ENCODE measurements around the gene ENTPD1. TPM values are rescaled to one million over a fixed set of nuclear protein-coding genes. Genes with fewer than 3 reads are reported as not detected.
"Not testable (repeated sequence)": the region's sequence is repeated elsewhere in the genome, so short reads cannot be mapped to it uniquely, and the experiment has no call there.

ENTPD1 gene
- total RNA-seq, 2 experiments from 2014 or later, result 4.4 to 4.6 TPM

DNA sequence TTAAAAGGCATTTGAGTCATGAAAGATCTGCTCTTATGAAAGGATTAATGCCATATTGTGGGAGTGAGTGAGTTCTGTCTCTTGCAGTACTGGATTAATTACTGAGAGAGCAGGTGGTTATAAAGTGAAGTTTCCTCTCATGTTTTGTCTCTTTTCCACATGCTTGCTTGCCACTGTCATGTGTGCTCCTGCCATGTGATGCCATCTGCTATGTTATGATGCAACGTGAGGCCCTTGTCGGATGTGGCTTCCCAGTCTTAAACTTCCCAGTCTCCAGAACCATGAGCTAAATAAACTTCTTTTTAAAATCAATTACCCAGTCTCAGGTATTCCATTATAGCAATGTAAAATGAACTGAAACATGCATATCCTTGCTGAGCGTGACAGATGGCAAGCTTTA, 39.5 kb upstream of the ENTPD1 start:
- DNase-seq (no peak), ATAC-seq (no peak)
- Mint-ChIP-seq H3K27me3 (peaks cover 1% of the 10 kb centered on the region), H3K27ac (no peak overlapping the region), H3K4me1 (ENCODE audit: low read depth) (no peaks in the 10 kb centered on the region), H3K4me3 (no peak overlapping the region), H3K9me3 (no peaks in the 10 kb centered on the region), H3K36me3 (ENCODE audit: low read depth) (no peaks in the 10 kb centered on the region)
- ChIA-PET CTCF (interaction anchor here (1.2 to 1.6 kb wide), 2 partner anchors 23 to 125 kb away, joined by 4 to 5 read pairs; partner anchors contain the start of gene TCTN3), POLR2A (no interaction called here)
- intact Hi-C loops (cut with micrococcal nuclease), result no loop called here
- TF ChIP-seq, protein P1, sequence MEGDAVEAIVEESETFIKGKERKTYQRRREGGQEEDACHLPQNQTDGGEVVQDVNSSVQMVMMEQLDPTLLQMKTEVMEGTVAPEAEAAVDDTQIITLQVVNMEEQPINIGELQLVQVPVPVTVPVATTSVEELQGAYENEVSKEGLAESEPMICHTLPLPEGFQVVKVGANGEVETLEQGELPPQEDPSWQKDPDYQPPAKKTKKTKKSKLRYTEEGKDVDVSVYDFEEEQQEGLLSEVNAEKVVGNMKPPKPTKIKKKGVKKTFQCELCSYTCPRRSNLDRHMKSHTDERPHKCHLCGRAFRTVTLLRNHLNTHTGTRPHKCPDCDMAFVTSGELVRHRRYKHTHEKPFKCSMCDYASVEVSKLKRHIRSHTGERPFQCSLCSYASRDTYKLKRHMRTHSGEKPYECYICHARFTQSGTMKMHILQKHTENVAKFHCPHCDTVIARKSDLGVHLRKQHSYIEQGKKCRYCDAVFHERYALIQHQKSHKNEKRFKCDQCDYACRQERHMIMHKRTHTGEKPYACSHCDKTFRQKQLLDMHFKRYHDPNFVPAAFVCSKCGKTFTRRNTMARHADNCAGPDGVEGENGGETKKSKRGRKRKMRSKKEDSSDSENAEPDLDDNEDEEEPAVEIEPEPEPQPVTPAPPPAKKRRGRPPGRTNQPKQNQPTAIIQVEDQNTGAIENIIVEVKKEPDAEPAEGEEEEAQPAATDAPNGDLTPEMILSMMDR (IDR thresholded peaks at IDR 0.05), result no peak

DNA sequence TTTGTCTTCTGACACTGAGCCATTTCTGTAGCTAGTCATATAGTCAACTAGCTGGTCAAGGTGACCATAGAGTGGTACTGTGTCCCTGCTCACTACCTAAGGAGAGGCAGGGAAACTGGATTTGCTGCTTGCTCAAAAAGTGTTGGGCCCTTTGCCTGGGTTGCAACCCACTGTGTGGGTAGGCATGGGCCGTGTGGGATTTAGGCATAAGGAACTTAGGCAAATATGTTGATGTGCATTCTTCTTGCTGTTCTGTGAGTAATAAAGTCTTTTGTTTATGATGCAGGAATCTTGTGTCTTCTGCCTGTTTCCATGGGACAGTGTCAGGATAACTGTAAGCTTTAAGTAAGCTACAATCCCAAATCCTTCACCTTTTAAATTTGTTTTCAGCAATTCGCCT, 39.1 kb upstream of the ENTPD1 start:
- ChIA-PET POLR2A (no interaction called here), CTCF (interaction anchor here (1.2 to 1.6 kb wide), 2 partner anchors 23 to 125 kb away, joined by 4 to 5 read pairs; partner anchors contain the start of gene TCTN3)
- H3K27ac Mint-ChIP-seq, result no peak overlapping the region
- ATAC-seq (no peak), DNase-seq (no peak)
- TF ChIP-seq, protein P1 (IDR thresholded peaks at IDR 0.05), result no peak
- H3K36me3 Mint-ChIP-seq (ENCODE audit: low read depth), result no peaks in the 10 kb centered on the region
- H3K4me1 Mint-ChIP-seq (ENCODE audit: low read depth), result no peaks in the 10 kb centered on the region
- H3K4me3 Mint-ChIP-seq, result no peak overlapping the region
- no peaks in the 10 kb centered on the region for H3K9me3 Mint-ChIP-seq
- intact Hi-C loops (cut with micrococcal nuclease), result no loop called here
- H3K27me3 Mint-ChIP-seq, result peaks cover 3% of the 10 kb centered on the region

DNA sequence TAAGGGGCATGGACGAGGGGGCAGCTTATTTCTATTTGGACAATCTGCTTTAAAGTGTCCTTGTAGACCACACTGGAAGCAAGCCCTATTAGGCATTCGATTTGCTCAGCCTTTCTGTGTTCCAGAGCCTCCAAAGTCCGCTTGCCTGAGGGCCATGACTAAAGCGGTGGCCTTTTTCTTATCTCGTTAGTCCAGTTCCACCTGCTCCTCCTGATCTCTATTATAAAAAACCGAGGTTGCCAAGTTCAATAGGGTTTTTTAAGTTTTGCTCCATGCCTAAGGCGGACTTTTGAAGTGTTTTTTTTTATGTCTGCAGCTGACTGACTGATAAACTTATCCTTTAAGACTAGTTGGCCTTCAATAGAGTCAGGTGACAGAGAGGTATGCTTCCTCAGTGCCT, 35.2 kb upstream of the ENTPD1 start:
- H3K4me3 Mint-ChIP-seq; H3K27me3 Mint-ChIP-seq; DNase-seq; H3K27ac Mint-ChIP-seq; H3K4me1 Mint-ChIP-seq (ENCODE audit: low read depth); H3K36me3 Mint-ChIP-seq (ENCODE audit: low read depth); H3K9me3 Mint-ChIP-seq; CTCF ChIA-PET; POLR2A ChIA-PET; intact Hi-C loops (cut with micrococcal nuclease); ATAC-seq: not testable (repeated sequence)

DNA sequence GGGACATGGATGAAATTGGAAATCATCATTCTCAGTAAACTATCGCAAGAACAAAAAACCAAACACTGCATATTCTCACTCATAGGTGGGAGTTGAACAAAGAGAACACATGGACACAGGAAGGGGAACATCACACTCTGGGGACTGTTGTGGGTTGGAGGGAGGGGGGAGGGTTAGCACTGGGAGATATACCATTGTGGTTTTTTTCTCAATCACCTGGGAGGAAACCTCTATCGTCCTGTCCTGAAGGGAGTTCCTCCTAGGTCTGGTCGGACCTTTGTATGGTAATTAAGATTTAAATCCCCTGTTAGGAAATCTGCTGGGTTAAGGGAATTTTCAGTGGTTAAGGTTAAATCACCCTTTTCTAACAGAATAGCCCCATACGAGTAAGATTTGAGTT, 33.5 kb upstream of the ENTPD1 start:
- H3K27me3 Mint-ChIP-seq; intact Hi-C loops (cut with micrococcal nuclease); H3K4me1 Mint-ChIP-seq (ENCODE audit: low read depth); H3K4me3 Mint-ChIP-seq; CTCF ChIA-PET; H3K36me3 Mint-ChIP-seq (ENCODE audit: low read depth); H3K9me3 Mint-ChIP-seq; H3K27ac Mint-ChIP-seq; POLR2A ChIA-PET; ATAC-seq; DNase-seq: not testable (repeated sequence)

DNA sequence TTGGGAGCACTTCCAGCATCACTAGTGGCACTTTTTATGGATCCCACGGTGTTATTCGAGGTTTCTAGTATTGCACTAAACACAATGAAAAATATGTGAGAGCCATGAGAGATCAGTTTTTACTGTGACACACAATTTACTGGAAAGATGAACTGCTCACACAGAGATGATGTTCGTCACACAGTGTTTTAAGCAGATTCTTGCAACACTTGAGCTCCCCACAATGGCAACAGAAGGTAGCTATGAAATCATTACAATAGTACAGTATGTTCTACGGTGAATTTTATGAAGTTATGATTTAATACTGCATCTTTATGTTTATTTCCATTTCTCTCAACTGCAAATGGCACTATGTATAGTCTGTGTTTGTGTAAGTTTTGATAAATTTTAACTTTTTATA, 27.4 kb upstream of the ENTPD1 start:
- Mint-ChIP-seq H3K4me1 (ENCODE audit: low read depth) (no peaks in the 10 kb centered on the region), H3K27me3 (peaks cover 15% of the 10 kb centered on the region), H3K4me3 (no peak overlapping the region), H3K27ac (no peak overlapping the region), H3K9me3 (peaks cover 16% of the 10 kb centered on the region), H3K36me3 (ENCODE audit: low read depth) (peaks cover under 1% of the 10 kb centered on the region)
- intact Hi-C loops (cut with micrococcal nuclease), result no loop called here
- ChIA-PET POLR2A (no interaction called here), CTCF (interaction anchor here (0.8 kb wide), 1 partner anchor 15 kb away, joined by 3 read pairs; no protein-coding TSS in a partner anchor)
- DNase-seq (no peak), ATAC-seq (no peak)
- TF ChIP-seq, protein P1 (IDR thresholded peaks at IDR 0.05), result no peak

DNA sequence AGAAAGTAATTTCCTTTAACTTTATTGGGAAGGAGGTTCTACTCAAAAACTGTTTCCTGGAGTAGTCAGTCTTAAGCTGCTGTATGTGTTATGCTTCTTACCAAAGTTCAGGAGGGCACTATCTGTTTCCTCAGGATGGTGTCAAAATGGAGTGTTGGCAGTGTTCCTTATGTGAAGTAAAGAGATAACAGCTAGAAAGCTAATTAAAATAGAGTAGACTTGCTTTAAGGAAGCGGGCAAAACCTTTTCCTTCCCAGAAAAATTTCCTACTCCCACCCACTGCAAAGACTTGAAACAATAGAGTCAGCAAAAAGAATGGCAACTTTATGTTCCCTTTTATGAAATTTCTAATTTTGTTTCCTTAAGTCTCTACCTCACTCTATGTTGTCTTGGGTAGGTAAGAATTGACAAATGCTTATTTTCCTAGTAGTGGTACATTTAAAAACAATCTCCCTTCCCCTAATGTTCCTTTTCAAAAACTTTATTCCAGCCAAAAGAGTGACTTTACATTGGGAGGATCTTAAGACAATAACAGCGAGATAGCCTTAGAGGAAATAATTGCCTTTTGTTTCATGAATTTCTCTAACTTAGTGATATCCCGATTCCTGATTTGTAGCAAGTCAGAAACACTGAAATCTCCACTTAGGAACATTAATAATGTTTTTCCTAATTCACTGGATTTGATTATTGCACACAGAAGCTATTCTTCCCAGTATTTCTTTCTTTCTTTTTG, 26.5 kb upstream of the ENTPD1 start:
- Mint-ChIP-seq H3K27ac (no peak overlapping the region), H3K27me3 (peaks cover 15% of the 10 kb centered on the region), H3K36me3 (ENCODE audit: low read depth) (peaks cover 2% of the 10 kb centered on the region), H3K9me3 (peaks cover 23% of the 10 kb centered on the region), H3K4me1 (ENCODE audit: low read depth) (no peaks in the 10 kb centered on the region), H3K4me3 (no peak overlapping the region)
- ChIA-PET POLR2A (no interaction called here), CTCF (interaction anchor here (0.8 to 1.6 kb wide), 2 partner anchors 16 to 135 kb away, joined by 3 to 5 read pairs; no protein-coding TSS in a partner anchor)
- intact Hi-C loops (cut with micrococcal nuclease), result no loop called here
- TF ChIP-seq, protein P1 (IDR thresholded peaks at IDR 0.05), result no peak
- DNase-seq (no peak), ATAC-seq (no peak)
